HepG2 (cell line): Measurements from ENCODE around the gene TMC8. TPM values are rescaled to one million over a fixed set of nuclear protein-coding genes. Genes with fewer than 3 reads are reported as not detected.

Experiments
- ARID4A ChIP-seq: sonication (generic); formaldehyde crosslinking; IDR thresholded peaks from 2 replicates; pipeline ENCODE4 v1.5.0; 2020; ENCODE audit warnings: mild to moderate bottlenecking, missing genetic modification reagents, borderline replicate concordance
- FOXO1 ChIP-seq: sonication (generic); formaldehyde crosslinking; IDR thresholded peaks from 2 replicates; pipeline ENCODE4 v1.4.0; 2020; ENCODE audit warnings: missing genetic modification reagents
- HOXA9 ChIP-seq: sonication (generic); formaldehyde crosslinking; IDR thresholded peaks from 2 replicates; pipeline ENCODE4 v1.8.1; 2022; ENCODE audit warnings: missing genetic modification reagents, mild to moderate bottlenecking, moderate library complexity, borderline replicate concordance
- NKX3-1 ChIP-seq: sonication (generic); formaldehyde crosslinking; IDR thresholded peaks from 2 replicates; pipeline ENCODE4 v1.5.0; 2020; ENCODE audit warnings: missing genetic modification reagents
- NR2F1 ChIP-seq, 2 experiments: fragments of 450-650 bp in 1 of 2; formaldehyde crosslinking in 1 of 2; IDR thresholded peaks; 2 replicates each; pipeline versions ENCODE4 v1.5.0 to v1.6.1; 2016 to 2020; ENCODE audit warnings: mild to moderate bottlenecking in 1 of 2, missing compliant biosample characterization in 1 of 2, missing genetic modification reagents in 1 of 2, moderate library complexity in 1 of 2
- ONECUT2 ChIP-seq: sonication (generic); formaldehyde crosslinking; IDR thresholded peaks from 2 replicates; pipeline ENCODE4 v1.4.0; 2020; ENCODE audit warnings: missing genetic modification reagents
- SP140L ChIP-seq: sonication (generic); formaldehyde crosslinking; IDR thresholded peaks from 2 replicates; pipeline ENCODE4 v1.4.0; 2020; ENCODE audit warnings: missing genetic modification reagents, borderline replicate concordance
- ZBTB1 ChIP-seq: sonication (generic); formaldehyde crosslinking; IDR thresholded peaks from 2 replicates; pipeline ENCODE4 v1.4.0; 2020; ENCODE audit warnings: missing genetic modification reagents, borderline replicate concordance
- ZBTB25 ChIP-seq: IDR thresholded peaks from 2 replicates; pipeline ENCODE4 v1.6.1; 2018; ENCODE audit warnings: missing genetic modification reagents
- ZBTB8A ChIP-seq: sonication (generic); formaldehyde crosslinking; IDR thresholded peaks from 2 replicates; pipeline ENCODE4 v1.4.0; 2020; ENCODE audit warnings: mild to moderate bottlenecking, low read depth, missing genetic modification reagents, borderline replicate concordance
- ZNF318 ChIP-seq: sonication (generic); formaldehyde crosslinking; IDR thresholded peaks from 2 replicates; pipeline ENCODE4 v1.4.0; 2020; ENCODE audit warnings: mild to moderate bottlenecking, missing genetic modification reagents
- ZNF556 ChIP-seq: sonication (generic); formaldehyde crosslinking; IDR thresholded peaks from 2 replicates; pipeline ENCODE4 v1.4.0; 2020; ENCODE audit warnings: mild to moderate bottlenecking, missing genetic modification reagents, borderline replicate concordance
- ZNF558 ChIP-seq: sonication (generic); formaldehyde crosslinking; IDR thresholded peaks from 2 replicates; pipeline ENCODE4 v1.9.0; 2022; ENCODE audit warnings: mild to moderate bottlenecking, missing genetic modification reagents, borderline replicate concordance
- ZNF724P ChIP-seq: sonication (generic); formaldehyde crosslinking; IDR thresholded peaks from 2 replicates; pipeline ENCODE4 v1.8.0; 2022; ENCODE audit warnings: missing genetic modification reagents, borderline replicate concordance
- polyA plus RNA-seq, 8 experiments: library from polyadenylated mRNA; depleted of rRNA in 3 of 8; stranded (reverse) in 7 of 8; unstranded in 1 of 8; fragments of >200 nt; fragmentation: Illumina TruSeq in 4 of 8; extraction: Trizol in 4 of 8; gene quantifications; 2 replicates each; pipeline versions ENCODE4 v1.2.1 to v1.2.3, GENCODE V29; 2011 to 2016; ENCODE audit warnings: low read depth in 4 of 8, missing spikeins in 1 of 8, mixed read lengths in 1 of 8; ENCODE audit not compliant: insufficient read depth in 1 of 8
- total RNA-seq, 5 experiments: library from RNA; depleted of rRNA; stranded (reverse); fragments of >200 nt; fragmentation: Illumina TruSeq; extraction: Trizol; gene quantifications; 2 replicates each; pipeline ENCODE4 v1.2.3, GENCODE V29; 2016; ENCODE audit warnings: low read depth in 1 of 5

The TMC8 gene
- total and polyA plus RNA-seq, 2 of the 13 experiments (the other 11 are each of a cell fraction or from before 2014, with no cell fraction given) = 0.53 to 7.8 TPM

- TF ChIP-seq ZNF724P = no peak
- no peak for TF ChIP-seq ONECUT2 (CRISPR knock-in tag)
- peak; percentile 50 for TF ChIP-seq ARID4A (CRISPR knock-in tag)
- peak in 1 of 2 experiments; percentile 53; a peak in 1 of 4 replicates for TF ChIP-seq NR2F1 (CRISPR knock-in tag; IDR thresholded peaks at IDR 0.05)
- TF ChIP-seq ZNF558 (CRISPR knock-in tag) = 0 out of 2 replicates have a peak, but pooled peaks have one; percentile 51
- no peak; the same call in 1 of the 2 replicates for TF ChIP-seq FOXO1
- TF ChIP-seq HOXA9 (CRISPR knock-in tag) = no peak
- TF ChIP-seq NKX3-1 (CRISPR knock-in tag) = peak; percentile 73; the same call in 1 of the 2 replicates
- TF ChIP-seq ZNF318 (CRISPR knock-in tag) = peak; percentile 59; the same call in 1 of the 2 replicates
- no peak for TF ChIP-seq ZBTB1
- TF ChIP-seq SP140L (CRISPR knock-in tag) = no peak; the same call in 1 of the 2 replicates
- TF ChIP-seq ZNF556 (CRISPR knock-in tag) = peak; percentile 82
- TF ChIP-seq ZBTB8A (CRISPR knock-in tag) = no peak
- peak; percentile 72; the same call in 1 of the 2 replicates for TF ChIP-seq ZBTB25 (CRISPR knock-in tag)
These were observed 14.4 kb downstream of the TMC8 start (continued) for GRCh38 chr17:78144736-78145641.
